Measurements from ENCODE around the gene OR7A10.

Gene OR7A10

DNA sequence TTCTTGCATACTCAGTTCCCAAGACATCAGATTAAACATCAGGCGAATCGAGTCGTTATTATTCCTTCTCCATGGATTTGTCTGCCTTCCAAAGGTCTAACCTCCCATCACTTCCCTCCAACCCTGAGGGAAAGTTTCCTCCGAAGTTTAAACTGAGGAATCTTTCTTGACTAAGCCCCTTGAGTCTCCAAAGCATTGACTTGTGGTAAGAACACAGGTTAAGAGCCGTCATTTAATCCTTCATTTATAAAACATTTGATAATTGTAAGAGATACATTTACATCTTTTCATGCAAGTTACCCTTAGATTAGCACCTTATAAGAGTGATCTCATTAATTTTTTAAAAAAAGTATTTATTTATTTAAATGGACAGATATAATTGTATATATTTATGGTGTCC, at the start of gene OR7A10:
Gene OR7A10 (minus strand): TSS at position 101 of the 400 bp plus-strand sequence. CDS start 7,045 bp downstream, outside the sequence.
- DNase-seq (ENCODE audit: low read depth in 1 of 2, low spot score in 1 of 2), result no peak

DNA sequence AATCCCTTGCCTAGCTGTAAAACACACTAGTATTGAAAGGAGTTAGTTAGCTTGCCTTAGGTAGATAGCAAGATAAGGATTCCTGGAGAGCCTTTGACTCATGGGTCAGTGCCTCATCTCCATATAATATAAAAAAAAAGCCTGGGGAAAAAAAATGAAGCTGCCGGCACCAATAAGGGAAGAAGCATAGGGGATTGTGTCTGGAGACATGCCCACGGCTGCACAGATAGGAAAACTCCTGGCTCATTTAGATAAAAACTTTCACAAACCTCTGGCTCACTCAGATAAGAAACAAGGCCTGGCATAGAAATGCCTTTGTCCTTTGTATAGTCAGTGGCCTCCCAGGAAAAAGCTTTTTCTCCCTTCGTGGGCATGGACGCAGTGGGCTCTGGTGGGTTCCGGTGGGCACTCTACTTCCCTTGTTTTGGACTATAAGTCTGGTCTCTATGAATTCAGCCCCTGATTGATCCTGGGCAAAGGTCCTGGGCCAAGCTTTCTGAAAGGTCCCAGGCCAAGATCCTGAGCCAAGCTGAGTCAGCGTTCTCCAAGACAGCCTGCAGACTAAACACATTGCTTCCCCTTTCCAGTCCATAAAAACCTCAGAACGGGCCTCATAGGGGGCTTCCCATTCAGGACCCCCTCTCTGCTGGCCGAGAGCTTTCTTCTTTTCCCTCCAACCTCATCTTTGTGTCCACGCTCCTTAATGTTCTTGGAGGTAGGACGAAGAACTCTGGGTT, 42.1 kb upstream of the OR7A10 start:
- DNase-seq (ENCODE audit: low read depth in 1 of 2, low spot score in 1 of 2), result no peak

DNA sequence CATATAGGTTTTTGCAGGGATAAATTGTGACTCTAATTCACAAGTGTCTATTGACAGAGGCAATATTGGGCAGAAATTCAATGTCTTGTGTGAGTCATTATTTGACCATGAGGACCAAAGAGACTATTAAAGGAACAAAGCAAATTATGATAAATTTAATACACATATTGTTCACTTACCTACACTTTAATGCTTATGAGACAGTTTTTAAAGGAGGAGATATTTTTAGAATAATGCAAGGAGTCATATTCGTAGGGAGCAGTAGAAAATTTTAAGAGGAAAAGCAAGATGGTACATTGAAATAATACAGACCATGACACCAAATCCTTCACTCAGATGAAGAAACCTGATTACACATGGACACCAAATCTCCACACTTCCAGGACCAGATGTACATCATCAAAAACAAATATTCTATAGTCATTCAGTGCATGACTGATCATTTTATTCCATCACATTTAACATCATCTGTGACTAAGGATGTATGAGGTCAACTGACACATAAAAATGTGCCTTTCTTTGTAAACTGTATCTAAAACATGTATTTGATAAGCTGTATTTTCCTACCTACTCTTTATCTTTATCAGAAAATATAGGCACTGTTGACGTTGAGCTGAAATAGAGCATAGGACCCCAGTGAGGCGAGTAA, 41.4 kb upstream of the OR7A10 start:
- no peak for DNase-seq (ENCODE audit: low read depth in 1 of 2, low spot score in 1 of 2)

DNA sequence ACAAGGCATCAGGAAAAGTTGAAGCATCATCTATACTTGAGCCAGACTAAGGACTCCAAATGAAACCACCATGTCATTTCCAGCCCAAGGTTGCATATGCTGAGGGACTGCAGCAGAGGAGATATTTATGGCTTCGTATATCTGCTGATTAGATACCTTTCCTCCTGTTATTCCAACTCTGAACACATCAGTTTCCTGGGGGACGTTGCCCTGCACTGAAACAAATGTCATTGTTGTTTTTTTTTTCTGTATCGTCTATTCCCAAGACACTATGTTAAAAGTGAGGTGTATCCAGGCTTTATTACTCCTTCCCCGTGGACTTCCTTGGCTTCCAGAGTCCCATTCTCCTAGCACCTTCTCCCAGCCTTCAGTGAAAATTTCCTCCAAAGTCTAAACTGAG, 37.3 kb upstream of the OR7A10 start, which contains the start of gene OR7A17:
Gene OR7A17 (minus strand): TSS at position 101 of the 400 bp plus-strand sequence. CDS start 4,777 bp downstream, outside the sequence.
- DNase-seq (ENCODE audit: low read depth in 1 of 2, low spot score in 1 of 2), result no peak

DNA sequence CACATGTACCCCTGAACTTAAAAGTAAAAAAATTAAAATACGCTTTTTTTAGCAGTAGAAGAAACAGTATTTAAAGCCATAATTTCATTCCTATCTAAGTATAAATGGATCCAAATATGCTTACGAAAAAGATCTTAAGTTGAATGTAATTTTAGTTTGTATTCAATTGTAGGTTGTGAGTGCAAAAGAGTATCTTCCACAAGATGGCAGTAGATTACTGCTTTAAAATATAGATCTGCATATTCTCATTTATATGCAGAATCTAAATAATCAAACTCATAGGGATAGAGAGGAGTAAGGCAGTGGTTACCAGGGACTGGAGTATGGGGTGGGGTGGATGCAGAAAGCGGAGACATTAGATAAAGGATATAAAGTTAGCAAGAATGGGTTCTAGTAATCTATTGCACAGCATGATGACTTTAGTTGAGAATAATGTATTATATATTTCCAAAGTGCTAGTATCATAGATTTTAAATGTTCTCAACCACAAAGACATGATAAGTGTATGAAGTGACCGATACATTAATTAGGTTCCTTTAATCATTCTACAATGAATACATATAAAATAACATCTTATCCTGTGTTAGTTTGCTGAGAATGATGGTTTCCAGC, 23.0 kb upstream of the OR7A10 start:
- DNase-seq (ENCODE audit: low read depth in 1 of 2, low spot score in 1 of 2), result no peak

DNA sequence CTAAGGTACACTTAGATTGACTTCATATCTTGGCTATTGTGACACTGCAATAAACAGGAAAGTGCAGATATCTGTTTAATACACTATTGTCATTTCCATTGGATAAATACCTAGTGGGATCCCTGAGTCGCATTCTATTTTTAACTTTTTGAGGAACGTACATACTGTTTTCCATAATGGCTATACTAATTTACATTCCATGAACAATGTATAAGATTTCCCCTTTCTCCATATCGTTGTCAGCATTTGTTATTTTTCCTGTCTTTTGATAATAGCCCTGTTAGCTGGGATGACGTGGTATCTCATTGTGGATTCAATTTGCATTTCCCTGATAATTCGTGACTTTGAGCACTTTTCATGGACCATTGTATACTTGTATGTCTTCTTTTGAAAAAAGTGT, 19.8 kb upstream of the OR7A10 start:
- DNase-seq (ENCODE audit: low read depth in 1 of 2, low spot score in 1 of 2), result no peak

DNA sequence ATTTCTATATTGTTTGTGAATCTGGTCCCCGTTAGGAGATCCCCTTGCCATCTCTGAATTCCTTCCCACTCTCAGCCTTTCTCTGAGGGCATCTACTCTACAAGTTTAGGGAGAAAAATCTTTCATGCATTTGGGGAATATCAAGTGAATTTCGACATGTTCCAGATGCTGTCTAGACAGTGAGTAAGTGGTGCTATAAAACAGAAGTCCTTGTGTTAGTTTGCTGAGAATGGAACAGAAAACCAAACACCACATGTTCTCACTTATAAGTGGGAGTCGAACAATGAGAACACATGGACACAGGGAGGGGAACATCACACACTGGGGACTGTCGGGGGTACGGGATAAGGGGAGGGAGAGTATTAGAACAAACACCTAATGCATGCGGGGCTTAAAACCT, 5.1 kb downstream of the OR7A10 start:
- DNase-seq (ENCODE audit: low read depth in 1 of 2, low spot score in 1 of 2), result no peak

DNA sequence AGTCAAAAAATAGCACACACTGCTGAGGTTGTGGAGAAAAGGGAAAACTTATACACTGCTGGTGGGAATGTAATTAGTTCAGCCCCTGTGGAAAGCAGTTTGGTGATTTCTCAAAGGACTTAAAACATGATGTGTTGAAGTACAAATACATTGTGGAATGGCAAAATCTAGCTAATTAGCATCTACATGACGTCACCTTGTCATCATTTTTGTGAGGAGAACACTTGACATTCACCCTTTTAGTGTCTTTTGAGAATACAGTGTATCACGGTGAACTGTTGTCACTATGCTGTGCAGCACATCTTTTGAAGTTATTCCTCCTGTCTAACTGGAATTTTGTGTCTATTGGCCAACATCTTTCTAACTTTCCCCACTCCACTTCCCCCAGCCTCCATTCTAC, 5.6 kb downstream of the OR7A10 start:
- DNase-seq (ENCODE audit: low read depth in 1 of 2, low spot score in 1 of 2), result no peak

DNA sequence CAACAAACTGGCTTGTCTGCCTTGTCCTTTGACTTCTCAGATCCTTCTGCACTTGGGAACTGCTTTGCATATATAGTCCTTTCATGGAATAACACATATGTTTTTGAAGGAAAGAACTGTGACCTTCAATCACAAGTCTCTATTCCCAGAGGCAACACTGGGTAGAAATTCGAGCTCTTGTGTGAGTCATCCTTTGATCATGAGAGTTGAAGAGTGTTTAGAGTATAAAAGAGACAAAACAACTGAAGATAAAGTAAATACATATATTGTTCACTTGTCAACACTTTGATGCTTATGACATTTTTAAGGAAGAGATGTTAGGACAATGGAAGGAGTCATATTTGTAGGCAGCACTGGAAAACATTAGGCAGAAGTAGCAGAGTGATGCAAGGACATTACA, 8.5 kb downstream of the OR7A10 start:
- DNase-seq (ENCODE audit: low read depth in 1 of 2, low spot score in 1 of 2), result no peak

DNA sequence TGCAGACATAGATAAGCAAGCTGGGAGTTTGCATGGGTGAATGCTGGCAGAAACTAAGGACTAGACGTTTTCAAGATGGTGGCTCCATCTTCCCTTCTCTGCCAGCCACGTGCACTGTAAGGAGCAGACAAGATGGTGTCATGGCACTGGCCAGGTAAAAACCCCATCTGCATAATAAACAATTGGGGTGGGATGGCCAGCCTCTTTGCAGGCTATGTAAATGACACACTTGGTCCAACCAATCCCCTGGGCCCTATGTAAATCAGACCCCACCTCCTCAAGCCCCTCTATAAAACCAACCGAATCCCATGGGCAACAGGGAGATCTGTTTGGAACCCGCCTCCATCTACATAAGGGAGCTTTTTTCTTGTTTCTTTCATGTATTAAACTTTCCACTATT, 11.3 kb downstream of the OR7A10 start:
- no peak for DNase-seq (ENCODE audit: low read depth in 1 of 2, low spot score in 1 of 2)

DNA sequence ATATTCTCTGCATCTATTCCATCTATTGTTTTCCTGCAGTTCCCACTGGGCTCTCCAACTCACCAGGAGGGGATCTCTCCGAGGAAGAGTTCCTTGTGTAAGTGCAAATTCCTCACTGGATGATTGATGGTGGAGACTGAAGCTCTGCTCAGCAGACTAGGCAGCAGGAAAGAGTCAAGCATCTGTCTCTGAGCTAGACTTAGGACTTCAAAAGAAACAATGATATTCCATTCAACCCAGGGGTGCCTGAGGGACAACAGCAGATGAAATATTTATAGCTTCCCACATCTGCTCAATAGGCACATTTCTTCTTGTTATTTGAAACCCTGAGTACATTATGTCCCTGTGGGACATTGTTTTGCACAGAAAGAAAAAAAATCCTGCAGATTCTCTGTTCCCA, 13.7 kb downstream of the OR7A10 start, which contains the start of the genes OR7A5 and OR7C1:
Gene OR7A5 (minus strand): TSS at position 175 of the 400 bp plus-strand sequence. CDS start 6,944 bp downstream, outside the sequence.
Gene OR7C1 (minus strand): TSS at position 175 of the 400 bp plus-strand sequence. CDS start 35,049 bp downstream, outside the sequence.
- no peak for DNase-seq (ENCODE audit: low read depth in 1 of 2, low spot score in 1 of 2)

DNA sequence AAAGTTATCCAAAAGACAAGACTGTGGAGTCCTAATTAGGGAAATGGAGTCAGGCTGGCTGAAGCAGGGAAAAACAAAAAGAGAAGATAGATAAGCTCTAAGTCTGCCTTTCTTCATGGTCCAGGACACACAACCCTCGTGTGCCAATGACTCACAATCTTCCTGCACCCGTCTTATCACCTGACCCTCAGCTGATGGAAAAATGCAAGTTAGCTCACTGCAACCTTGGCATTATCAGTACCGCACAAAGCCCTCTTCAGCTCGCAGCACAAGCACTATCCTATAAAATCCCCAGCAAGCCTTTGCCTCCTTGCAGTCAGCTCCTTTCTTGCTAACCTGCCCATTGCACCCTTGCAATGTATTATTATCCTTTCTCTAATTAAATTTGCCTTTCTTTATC, 18.0 kb downstream of the OR7A10 start:
- no peak for DNase-seq (ENCODE audit: low read depth in 1 of 2, low spot score in 1 of 2)

DNA sequence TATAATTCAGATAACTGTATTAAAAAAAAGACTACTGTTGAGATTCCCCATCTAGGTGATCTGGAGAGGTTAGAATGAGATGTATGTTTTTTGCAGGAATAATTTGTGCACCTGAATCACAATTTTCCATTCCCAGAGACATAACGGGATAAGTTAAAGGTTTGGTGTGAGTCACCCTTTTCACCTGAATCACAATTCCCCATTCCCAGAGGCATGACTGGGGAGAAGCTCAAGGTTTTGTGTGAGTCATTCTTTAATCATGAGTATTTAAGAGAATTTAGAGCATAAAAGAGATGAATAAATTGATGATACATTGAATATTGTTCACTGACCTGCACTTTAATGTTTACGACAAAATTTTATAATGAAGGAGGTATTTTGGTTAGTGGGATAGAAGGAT, 22.7 kb downstream of the OR7A10 start:
- DNase-seq (ENCODE audit: low read depth in 1 of 2, low spot score in 1 of 2), result no peak

DNA sequence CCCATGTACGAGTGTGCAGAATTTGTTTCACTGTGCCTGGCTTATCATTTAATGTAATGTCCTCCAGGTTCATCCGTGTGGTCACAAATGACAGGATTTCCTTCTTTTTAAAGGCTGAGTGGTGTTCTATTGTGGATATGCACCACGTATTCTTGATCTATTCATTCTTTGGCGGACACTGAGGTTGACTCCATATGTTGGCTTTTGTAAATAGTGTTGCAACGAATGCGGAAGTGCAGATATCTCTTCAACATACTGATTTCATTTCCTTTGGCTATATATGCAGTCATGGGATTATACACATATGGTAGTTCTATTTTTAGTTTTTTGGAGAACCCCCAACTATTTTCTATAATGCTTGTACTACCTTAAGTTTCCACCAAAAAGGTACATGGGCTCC, 26.8 kb downstream of the OR7A10 start:
- no peak for DNase-seq (ENCODE audit: low read depth in 1 of 2, low spot score in 1 of 2)

DNA sequence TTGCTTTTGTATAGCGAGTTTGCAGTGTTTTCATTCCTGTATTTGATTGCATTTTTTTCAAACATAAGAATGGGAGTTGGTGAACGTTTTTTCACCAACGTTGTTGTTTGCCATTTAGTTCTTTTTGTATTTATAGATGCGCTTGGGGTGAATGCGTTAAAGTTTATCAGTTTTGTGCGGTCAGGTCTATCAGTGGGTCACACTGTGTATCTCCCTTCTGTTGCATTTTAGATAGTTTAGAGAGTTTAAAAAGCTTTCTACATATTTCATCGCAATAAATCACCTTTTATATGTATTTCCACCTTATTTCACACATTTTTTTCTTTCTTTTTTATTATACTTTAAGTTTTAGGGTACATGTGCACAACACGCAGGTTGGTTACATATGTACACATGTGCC, 30.1 kb downstream of the OR7A10 start:
- no peak for DNase-seq (ENCODE audit: low read depth in 1 of 2, low spot score in 1 of 2)

DNA sequence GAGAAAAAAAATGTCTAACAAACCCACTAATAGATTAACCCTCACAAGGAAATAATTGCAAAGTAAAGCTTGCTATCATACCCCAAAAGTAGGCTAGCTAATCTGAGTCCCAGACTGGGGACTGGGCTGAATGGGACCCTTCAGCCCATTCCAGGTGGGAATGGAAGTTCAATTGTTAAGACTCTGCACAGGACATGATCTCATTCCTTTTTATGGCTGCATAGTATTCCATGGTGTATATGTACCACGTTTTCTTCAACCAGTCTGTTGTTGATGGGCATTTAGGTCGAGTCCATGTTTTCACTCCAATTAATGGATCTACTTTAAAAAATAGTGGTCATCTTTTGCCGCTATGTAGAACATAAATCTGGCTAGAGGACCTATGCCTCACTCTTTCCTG, 31.7 kb downstream of the OR7A10 start:
- DNase-seq (ENCODE audit: low read depth in 1 of 2, low spot score in 1 of 2), result no peak

DNA sequence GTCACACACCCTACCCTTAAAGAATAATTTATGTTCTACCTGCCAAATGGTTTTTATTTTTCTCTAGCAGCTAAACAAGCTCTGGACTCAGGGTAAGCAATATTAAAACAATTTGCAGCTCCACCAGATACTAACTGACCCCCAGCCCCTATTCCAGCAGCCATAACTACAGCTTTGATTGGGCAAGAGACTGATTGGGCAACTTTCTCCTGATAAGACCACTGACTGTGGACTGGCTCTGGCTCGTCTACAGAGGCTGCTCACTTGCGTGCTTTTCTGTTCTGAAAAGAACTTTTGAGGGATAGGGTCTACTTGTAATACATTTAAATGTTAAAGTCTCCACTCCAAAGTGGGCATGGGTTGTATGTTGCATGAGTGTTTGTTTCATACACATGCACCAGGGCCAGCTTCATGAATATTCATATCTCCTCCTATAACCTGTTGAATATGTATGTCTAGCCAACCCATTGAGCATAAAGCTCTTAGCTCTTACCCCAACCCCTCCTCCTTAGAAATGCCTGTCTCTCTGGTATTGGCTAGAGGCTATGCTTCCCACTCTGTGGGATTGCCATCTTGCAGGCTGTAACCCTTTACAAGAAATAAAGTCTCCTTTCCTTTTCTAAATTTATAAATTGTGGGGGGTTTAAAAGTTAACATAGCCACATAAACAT, 33.6 kb downstream of the OR7A10 start:
- no peak for DNase-seq (ENCODE audit: low read depth in 1 of 2, low spot score in 1 of 2)

DNA sequence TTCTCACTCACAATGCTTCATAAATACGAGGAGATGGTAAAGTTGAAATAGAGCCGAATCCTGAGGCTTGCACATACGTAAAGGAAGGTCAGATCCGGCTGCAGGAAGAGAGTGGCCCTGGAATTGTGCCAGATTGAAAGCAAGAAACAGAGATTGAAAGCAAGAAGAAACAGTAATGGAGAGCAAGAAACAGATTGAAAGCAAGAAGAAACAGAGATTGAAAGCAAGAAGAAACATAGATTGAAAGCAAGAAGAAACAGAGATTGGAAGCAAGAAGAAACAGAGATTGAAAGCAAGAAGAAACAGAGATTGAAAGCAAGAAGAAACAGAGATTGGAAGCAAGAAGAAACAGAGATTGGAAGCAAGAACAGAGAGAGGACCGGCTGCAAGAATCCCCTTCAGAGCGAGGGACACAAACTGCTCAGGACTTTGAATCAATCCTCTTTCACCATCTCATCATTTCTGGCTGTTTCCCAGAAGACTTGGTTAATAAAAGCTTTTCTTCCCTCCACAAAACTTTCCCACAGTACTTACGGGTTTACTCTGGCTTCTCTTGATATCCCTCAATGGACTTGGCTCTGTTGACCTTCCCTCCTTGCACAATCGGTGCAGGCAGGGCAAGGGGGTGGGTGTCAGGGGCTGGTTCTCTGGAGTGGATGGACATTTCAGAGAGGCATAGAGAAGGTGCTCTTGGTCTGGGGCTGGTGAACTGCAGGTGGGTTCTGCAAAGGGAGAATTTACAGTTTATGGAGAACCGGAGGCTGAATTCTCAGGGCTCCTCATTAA, 39.3 kb downstream of the OR7A10 start:
- no peak for DNase-seq (ENCODE audit: low read depth in 1 of 2, low spot score in 1 of 2)

DNA sequence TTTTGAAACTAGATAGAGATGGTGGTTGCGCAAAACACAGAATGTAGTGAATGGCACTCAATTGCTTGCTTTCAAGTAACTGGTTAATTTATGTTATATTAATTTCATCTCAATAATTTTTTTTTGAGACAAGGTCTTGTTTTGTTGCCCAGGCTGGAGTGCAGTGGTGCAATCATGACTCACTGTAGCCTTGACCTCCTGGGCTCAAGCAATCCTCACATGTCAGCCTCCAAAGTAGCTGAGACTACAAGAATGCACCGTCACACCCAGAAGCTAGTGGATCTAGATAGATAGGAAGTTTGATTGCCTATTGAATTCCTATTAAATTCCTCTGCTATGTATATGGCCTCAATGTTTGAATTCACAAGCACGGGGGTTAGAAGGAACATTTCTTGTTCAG, 44.0 kb downstream of the OR7A10 start:
- no peak for DNase-seq (ENCODE audit: low read depth in 1 of 2, low spot score in 1 of 2)

DNA sequence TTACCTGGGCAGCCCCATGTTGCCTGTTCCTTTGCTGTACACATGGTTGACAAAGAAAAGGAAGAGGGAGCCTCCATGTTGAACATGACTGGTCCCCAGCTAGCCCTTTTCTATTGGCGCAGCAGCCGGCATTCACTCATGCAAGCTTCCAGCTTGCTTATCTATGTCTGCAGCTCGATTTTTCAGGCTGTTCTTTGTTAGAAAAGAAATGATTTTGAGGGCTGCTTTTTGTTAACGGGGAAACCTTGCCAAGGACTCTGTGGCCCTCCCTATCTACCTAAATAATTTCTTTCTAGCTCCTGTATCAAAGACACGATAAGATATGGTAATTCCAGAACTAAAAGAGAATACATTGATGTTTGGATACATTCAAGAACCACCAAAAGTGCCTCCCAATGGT, 50.0 kb downstream of the OR7A10 start:
- no peak for DNase-seq (ENCODE audit: low read depth in 1 of 2, low spot score in 1 of 2)

DNA sequence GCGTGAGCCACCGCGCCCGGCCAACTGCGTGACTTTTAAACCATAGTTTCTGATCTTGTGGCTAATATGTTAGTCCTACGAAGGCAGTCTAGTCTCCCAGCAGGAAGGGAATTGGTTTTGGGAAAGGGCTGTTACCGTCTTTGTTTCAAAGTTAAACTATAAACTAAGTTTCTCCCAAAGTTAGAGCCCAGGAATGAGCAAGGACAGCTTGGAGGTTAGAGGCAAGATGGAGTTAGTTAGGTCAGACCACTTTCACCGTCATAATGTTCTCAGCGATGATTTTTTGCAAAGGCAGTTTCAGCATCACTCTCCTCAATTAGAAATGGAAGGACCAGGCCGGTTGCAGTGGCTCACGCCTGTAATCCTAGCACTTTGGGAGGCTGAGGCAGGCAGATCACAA, 52.7 kb downstream of the OR7A10 start:
- DNase-seq (ENCODE audit: low read depth in 1 of 2, low spot score in 1 of 2), result no peak

Data from activated T-helper 1 cell treated with anti-CD3 and anti-CD28 coated beads, Interleukin-2, amount 50 U/mL, for 16 hours (primary cell).